ENCODE measurements around the gene IL17B.

IL17B gene

DNA sequence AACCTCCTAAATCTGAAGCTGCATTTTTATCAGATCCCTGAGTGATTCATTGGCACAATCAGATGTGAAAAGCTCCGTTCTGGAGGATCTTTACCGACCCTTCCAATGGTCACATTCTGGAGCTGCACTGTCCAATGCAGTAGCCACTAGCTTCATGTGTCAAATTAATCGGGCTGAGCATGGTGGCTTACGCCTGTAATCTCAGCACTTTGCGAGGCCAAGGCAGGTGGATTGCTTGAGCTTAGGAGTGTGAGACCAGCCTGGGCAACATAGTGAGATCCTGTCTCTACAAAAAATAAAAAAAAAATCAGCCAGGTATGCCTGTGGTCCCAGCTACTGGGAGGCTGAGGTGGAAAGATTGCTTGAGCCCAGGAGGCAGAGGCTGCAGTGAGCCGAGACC, 3.7 kb downstream of the IL17B start:
- no peak for DNase-seq

DNA sequence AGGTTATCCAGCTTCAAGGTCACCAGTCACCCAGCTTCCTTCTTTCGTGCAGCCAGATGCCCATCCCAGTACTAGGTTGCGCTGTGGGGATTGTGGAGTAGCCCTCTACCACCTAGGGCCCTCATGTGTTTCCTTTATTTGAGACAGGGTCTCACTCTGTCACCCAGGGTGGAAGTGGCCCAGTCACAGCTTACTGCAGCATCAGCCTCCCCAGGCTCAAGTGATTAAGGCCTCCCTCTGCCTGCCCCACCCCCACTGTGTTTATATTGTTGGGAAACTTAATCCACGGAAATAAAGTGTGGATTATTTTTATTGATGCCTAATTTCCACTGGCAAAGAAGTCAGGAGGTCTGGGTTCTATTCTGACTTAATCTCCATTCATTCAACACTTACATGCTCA, 4.3 kb downstream of the IL17B start:
- no peak for DNase-seq

DNA sequence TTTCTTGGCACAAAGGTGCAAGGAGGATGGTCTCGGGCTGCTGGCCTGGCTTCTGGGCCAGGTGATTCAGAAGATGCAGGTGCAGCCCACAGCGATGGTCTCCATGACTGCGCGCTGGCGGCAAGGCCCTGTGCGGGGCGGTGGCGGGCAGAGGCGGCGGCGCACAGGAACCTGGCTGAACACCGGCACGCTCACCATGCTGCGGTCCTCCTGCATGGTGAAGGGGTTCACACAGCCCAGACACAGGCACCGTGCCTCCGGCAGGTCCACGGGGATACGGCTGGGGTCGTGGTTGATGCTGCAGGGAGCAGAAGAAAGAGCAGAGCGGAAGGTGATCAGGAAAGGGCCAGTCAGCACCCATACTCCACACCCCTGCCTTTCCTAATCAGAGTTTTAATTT, 4.8 kb downstream of the IL17B start:
- DNase-seq = no peak

DNA sequence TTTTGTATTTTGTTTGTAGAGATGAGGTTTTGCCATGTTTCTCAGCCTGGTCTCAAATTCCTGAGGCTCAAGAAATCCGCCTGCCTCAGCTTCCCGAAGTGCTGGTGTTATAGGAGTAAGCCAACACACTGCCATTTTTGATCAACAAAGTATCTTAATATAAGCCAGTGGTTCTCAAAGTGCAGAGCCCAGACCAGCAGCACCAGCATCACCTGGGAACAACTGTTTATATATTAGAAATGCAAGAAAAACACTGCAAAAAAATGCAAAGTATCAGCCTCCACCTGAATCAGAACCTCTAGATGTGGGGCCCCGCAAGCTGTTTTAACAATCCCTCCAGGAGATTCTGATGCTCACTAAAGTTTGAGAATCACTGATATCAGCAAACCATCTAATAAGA, 6.2 kb downstream of the IL17B start:
- DNase-seq = no peak

DNA sequence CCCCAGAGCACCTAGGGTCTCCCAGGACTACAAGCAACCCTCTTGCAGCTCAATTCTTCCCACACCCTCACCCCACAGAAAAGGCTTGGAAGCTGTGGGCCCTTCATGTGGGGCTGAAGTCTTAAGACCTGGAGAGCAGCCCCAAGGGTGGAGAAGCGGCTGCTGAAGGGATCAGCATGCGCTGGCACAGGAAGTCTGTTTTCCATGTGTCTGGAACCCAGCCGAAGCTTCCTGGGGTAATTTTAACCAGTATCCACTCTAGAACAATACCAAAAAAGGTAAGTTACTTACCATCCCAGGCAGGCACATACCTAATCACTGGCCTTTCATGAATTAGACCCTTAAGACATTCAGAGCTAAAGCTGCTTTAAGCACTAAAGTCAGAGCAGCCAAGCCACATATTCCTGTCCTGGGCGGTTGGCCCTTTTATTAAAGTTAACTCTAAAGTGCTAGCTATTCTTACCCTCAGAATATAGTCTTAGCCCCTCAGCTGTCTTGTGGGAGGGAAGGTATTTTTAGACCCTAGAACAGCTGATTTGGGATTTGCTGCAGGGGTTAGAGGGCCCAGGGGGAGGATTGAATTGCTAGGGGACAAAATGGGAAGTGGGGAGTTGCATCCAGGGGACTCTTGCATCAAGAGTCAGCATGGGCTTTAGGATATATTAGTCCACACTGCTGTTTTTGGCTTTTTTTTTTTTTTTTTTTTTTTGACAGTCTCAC, 6.9 kb downstream of the IL17B start:
- no peak for DNase-seq

DNA sequence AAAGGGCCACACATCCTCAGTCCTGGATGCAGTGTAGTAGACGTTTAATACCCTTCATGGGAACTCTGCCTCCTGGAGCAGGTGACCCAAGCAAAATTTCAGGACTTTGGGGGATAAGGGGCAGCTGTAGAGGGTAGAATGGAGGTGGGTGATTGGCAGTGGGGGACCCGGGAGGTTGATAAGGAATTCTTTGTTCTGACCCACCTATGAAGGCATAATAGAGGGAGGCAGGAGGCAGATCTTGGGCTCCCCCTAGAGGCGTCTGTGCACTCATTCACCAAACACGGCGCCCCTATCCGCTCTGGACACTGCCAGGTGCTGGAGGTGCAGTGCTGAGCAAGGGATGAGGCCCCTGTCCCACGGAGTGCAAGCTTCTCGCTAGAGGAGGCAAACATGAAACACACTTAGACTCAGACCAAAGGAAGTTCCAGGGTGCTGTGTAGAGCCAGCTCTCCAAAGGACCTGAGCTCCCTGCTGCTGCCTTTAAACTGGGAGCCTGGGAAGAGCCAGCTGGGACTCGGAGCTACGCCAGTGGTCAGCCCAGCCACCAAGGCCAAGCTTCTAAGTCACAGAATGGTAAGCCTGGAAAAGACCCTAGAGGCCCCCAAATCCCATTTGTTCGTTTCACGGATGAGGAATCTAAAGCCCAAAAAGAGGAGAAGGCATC, 7.7 kb downstream of the IL17B start:
- DNase-seq = no peak

DNA sequence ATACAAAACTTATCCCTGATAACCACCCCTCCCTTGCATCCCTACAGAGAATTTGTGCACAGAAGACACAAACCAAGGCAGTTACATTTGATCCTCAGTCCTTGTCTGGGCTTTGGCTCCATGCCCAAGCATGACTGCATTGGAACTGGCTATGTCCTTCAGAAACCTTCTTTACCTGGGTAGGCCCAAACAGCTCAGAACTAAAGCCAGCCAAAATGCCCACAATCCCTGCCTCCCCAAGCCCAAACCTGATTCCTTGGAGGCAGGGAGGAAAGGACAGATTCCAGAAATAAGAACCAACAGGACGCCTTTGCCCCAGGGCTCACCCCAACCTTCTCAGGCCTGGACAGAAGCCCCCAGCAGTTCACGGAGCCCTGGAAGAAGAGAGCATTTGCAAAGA, 8.2 kb downstream of the IL17B start:
- DNase-seq = no peak

DNA sequence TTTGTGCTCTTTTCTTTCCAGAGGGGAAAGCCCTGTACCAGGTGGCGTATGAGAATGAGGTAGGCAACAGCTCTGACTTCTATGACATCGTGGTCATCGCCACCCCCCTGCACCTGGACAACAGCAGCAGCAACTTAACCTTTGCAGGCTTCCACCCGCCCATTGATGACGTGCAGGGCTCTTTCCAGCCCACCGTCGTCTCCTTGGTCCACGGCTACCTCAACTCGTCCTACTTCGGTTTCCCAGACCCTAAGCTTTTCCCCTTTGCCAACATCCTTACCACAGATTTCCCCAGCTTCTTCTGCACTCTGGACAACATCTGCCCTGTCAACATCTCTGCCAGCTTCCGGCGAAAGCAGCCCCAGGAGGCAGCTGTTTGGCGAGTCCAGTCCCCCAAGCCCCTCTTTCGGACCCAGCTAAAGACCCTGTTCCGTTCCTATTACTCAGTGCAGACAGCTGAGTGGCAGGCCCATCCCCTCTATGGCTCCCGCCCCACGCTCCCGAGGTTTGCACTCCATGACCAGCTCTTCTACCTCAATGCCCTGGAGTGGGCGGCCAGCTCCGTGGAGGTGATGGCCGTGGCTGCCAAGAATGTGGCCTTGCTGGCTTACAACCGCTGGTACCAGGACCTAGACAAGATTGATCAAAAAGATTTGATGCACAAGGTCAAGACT, 11.0 kb downstream of the IL17B start:
- DNase-seq = no peak

DNA sequence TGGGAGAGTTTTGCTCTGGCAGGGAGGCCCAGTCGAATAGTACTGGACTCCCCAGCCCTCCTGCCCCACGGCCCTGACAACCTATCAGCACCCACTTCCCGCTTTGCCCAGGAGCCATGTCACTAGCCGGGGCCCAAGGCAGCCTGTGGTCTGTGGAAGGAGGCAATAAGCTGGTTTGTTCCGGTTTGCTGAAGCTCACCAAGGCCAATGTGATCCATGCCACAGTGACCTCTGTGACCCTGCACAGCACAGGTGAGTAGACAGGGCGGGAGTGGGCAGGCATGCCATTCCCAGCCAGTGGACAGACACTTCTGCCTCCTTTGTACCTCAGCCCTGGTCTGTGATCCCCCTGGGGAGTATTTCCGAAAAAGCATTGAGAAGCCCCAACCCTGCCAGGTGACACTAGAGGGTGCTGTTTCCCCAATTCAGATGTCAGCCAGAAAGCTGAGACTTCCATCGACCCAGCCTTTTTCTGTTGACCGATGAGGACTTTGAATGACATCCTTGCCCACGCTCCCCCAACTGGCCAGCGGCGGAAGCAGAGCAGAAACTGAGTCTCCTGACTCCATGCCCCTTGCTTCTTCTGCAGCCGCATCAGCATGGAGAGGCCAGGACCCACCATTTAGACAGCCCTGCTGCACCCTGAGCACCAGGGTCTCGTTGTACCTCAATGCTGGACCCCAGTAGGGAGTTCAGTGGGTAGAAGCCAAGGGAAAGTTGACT, 11.7 kb downstream of the IL17B start:
- DNase-seq = no peak

DNA sequence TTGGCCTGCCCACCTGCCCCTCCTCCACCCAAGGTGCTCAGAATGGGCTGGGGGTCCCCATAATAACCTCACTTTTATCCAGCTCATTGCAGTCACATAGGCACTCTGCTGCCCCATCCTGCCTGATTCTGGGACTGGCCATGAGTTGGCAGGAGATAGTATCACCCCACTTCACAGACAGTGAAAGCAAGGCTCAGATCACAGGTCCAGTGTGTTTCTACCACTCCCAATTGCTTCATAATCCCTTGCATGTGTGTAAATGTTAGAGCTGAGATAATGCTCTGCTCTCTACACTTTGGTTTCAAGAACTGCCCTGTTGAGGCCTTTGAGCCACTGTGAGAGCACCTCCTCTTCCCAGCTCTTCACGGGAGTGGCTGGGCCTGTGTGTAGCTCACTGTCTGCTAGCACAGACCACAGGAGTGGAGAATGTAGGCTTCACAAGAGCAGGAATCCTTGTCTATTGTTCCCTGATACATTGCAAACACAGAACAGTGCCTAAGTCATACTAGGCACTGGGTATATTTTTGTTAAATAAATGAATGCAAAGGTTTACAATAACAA, 12.8 kb downstream of the IL17B start:
- DNase-seq = no peak

DNA sequence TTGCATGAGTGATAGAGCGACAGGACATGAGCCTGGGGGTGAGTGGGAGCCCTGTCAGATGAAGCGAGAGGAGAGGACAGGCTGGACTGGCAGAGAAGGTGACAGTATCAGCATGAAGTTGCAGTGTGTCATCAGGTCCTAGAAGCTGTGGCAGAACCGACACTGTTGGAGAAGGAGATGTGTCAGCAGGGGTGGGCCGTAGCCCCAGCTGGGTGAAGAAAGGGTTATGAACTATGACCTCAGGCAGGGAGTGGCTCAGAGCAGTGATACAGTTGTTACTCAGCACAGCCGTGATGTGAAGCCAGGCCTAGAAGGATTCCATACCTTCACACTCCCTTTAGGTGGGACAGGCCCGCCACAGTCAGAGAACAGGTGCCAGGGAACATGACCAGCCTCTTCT, 13.7 kb downstream of the IL17B start:
- DNase-seq = no peak

DNA sequence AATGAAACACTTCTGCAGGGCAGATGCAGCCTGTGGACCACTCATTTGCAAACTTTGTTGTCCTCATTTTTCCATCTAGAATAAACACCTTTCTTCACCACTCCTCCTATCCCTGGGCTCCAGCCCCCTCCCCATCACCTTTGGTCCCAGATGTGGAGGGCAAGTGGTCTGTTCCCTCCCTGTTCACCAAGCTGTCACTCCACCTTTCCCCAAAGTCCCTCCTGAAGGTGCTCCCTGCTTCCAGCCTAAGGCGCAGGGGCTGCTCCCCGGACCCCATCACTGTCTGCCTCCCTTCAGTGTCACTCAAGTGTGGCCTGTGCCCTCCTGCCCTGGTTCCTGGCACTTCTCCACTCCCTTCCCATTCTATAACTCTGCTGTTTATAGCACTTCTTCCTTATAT, 14.4 kb downstream of the IL17B start:
- no peak for DNase-seq

DNA sequence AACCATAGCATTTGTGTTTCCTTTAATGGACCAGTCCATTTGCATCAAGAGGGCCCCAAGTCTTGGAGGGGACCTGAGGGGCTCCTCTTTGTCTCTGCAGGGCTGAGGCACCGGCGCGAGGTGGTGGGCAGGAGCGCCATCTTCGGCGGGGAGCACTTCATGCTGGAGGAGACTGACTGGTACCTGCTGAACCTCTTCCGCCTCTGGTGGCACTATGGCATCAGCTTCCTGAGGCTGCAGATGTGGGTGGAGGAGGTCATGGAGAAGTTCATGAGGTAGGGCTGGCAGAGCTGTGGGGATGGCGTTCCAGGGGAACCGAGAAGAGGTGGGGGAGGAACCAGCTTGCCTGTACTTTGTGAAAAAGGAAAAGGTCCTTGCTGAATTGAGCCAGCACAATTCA, 15.2 kb downstream of the IL17B start:
- DNase-seq = no peak

DNA sequence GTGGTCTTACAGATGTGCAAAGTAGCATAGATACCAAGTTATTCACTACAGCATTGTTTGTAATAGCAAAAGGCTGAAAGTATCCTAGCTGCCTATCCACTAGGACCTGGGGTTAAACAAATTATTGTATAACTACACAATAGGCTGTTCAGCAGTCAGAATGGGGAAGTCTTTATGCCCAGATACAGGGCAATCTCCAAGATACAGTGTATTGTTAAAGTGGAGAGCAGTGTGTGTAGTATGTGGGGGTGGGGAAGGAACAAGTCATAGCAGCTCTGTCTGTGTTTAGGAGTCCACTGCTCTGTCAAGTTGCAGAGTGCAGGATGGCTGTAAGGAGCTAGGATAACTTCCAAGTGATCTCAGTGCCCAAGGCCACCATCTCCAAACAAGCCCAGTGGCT, 15.7 kb downstream of the IL17B start:
- DNase-seq = no peak

DNA sequence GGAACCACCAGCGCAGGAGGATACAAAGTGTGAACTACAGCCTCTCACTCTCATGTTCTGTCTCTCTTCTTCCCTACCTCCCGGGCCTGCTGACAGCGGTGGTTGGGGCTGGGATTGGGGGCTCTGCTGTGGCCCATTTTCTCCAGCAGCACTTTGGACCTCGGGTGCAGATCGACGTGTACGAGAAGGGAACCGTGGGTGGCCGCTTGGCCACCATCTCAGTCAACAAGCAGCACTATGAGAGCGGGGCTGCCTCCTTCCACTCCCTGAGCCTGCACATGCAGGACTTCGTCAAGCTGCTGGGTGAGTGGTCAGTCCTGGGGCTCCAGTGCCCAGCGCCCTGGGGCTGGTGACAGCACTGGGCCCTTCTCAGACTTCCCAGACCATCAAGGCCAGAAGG, 16.6 kb downstream of the IL17B start:
- DNase-seq = no peak

DNA sequence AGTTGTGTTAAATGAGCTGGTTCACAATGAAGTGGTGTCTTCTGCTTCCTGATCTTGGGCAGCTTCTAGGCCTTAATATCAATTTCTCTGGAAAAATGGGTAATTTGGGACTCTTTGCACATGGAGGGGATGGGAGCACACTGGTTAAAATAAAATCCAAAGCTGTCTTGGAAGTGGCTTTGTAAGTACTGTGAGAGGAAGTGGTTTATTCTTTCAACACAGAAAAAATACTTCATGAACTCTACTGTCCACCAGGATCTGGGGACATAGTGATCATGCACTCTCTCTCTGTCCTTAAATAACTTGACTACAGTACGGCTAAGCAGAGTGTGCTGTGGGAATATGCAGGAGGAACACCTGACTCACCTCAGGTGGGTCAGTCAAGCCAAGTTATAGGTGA, 18.8 kb downstream of the IL17B start:
- DNase-seq = no peak

DNA sequence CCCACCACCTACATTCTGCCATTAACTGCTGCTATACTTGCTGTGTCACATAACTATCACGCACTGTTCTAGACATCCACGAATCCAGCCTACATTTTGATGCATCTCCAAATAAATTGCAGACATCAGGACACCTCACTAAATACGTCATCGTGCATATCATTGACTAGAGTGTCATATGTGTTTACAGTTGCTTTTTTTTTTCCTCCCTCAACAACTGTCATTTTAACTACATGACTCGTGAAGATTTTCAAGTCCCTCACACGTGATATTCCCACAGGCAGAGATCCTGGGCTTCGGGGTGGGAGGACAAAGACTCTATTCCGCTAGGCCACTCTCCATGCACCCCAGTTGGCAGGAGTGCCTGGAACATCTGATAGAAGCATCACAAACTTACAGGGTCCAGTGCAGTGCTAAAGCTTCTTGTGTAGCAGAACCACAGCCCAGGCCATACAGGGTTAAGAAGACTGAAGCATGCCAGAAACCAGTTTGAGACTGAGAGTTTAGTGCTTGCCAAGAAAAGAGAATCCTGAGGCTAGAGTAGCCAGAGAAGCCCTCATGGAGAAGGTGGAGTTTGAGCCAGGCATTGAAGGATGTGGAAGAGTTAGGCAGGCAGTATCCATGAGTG, 20.1 kb downstream of the IL17B start:
- DNase-seq = no peak

DNA sequence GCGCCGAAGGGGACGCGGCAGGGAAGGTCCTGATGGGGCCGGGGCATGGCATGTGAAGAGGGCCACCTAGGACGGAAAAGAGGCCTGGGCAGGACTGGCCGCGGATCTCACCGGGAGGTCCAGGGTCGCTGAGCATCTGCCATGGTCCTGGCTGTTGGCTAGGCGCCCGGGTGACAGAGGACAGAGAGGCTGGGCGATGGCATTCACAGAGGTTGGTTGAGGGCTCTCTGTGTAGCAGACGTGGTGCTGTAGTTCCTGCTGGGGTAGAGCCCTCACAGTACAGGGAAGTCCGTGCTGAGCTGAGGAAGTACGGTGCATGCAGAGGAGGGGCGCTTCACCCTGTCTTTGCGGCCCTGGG, 20.8 kb downstream of the IL17B start:
- no peak for DNase-seq

DNA sequence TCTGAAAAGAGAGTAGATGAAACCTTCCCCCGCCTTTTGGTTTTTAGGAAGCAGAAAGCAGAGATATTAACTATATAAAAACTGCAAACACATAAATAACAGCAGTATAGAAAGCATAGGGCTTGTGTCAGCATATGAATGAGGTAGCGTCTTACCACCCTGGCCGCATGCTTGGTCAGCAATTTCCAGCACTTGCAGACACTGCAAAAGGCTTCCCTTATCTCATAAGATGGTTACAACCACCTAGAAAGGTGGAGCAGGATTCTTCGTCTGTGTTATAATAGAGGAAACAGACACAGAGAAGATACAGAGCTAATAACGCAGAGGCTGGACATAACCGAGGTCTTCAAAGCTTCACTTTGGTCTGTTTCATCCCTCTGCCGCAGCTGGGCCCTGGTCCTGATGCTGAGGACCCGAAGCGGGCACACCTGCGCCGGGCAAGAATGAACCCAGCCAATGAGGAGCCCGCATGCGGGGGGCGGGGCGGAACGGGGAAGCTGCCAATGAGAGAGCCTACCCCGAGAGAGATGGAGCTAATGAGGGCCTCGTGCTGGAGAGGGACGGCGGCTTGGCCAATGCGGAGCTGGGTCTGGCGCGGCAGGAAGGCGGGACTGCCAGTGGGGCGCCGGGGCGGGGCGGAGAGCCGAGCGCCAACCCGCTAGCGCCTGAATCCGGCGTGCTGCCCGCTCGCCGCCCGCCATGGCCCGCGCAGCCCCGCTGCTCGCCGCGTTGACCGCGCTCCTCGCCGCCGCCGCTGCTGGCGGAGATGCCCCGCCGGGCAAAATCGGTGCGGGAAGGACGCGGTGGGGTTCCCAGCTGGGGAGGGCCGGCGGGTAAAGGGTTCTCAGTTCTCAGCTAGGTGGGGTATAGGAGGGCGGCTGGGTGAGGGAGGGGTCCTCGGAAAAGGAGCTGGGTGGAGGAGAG, 21.5 kb downstream of the IL17B start, which contains the start of gene PCYOX1L:
PCYOX1L (plus strand) TSS at position 677 of the 924 bp plus-strand sequence; CDS start at position 700, 23 bp downstream.
- DNase-seq = peak; percentile 74

DNA sequence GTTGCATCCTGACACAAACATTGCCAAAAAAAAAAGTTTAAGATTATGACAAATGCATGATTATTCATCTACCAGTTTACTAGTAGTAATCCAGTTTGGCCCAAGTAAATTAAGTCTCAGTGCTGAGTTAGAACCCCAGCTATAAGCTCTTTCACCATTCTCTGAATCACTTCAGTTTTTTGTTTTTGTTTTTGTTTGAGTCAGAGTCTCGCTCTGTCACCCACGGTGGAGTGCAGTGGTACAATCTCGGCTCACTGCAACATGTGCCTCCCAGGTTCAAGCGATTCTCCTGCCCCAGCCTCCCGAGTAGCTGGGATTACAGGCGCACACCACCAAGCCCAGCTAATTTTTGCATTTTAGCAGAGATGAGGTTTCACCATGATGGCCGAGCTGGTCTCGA, 22.7 kb downstream of the IL17B start:
- no peak for DNase-seq

DNA sequence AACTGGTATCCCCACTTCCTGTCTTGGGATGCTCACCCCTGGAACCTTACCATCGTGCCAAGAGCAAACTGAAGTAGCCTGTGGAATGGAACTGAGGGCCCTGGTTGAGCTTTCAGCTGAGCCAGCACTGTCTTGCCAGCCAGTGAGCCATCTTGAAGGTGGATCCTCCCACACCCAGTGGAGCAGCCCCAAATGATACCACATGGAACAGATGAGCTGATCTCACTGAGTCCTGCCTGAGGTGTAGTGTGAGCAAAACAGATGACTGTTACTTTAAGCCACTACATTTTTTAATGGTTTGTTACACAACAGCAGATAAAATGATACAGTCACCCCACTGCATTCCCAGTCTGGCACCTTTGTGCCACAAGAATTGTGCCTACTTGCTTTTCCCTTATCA, 23.4 kb downstream of the IL17B start:
- no peak for DNase-seq

DNA sequence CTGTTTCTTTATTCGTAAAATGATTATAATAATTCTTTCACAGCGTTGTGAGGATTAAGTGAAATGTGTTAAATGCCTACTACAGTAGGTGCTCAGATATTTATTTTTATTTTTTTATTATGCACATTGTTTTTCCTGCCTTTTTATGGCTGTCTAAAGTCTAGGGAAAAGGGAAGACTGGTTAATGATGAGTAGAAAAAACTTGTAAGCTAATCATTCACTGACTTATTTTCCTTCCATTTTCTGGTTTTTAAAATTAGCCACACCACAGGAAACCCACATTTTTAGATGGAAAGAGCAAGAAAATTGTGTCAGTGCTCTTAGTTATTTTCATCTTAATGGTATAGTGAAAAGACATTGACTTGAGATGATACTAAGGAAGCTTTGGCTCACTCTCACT, 25.2 kb downstream of the IL17B start:
- DNase-seq = no peak

Data from SIG-M5 (cell line).